ENCODE data around the gene CINP. TPM values are rescaled to one million over a fixed set of nuclear protein-coding genes. Genes with fewer than 3 reads are reported as not detected.

The CINP gene
- total RNA-seq, 4 donors from 2014 or later = 5.8 to 29.9 (median 24.8) TPM

GRCh38 chr14:102346645-102347044, 16.0 kb downstream of the CINP start:
- no peak overlapping the region for H3K4me3 ChIP-seq
- no peak for DNase-seq
- no peak overlapping the region for H3K27ac ChIP-seq
- no peaks in the 10 kb centered on the region for H3K9me3 ChIP-seq
- no peak for TF ChIP-seq POLR2A (IDR thresholded peaks at IDR 0.05)
- no peak for TF ChIP-seq CTCF (IDR thresholded peaks at IDR 0.05)
- H3K27me3 ChIP-seq = no peaks in the 10 kb centered on the region
- no peaks in the 10 kb centered on the region for H3K4me1 ChIP-seq
- H3K36me3 ChIP-seq = peaks cover 0 to 94% (median 0%) of the 10 kb centered on the region in 3 donors

GRCh38 chr14:102345232-102345631, 17.5 kb downstream of the CINP start:
- Histone ChIP-seq H3K4me1 (no peaks in the 10 kb centered on the region), H3K36me3 (peaks cover 0 to 90% (median 0%) of the 10 kb centered on the region in 3 donors), H3K9me3 (no peaks in the 10 kb centered on the region), H3K4me3 (no peak overlapping the region), H3K27ac (no peak overlapping the region), H3K27me3 (no peaks in the 10 kb centered on the region)
- TF ChIP-seq CTCF (IDR thresholded peaks at IDR 0.05) = no peak
- TF ChIP-seq POLR2A (IDR thresholded peaks at IDR 0.05) = no peak
- DNase-seq = no peak

- TF ChIP-seq CTCF (IDR thresholded peaks at IDR 0.05) = no peak
- no peak for TF ChIP-seq POLR2A (IDR thresholded peaks at IDR 0.05)
- Histone ChIP-seq H3K36me3 (peaks cover 0 to 86% (median 0%) of the 10 kb centered on the region in 3 donors), H3K4me1 (no peaks in the 10 kb centered on the region), H3K9me3 (no peaks in the 10 kb centered on the region), H3K27me3 (no peaks in the 10 kb centered on the region), H3K27ac (no peak overlapping the region), H3K4me3 (no peak overlapping the region)
- no peak for DNase-seq
Observed at GRCh38 chr14:102344485-102344884, 18.2 kb downstream of the CINP start.

- H3K36me3 ChIP-seq = peaks cover 0 to 86% (median 0%) of the 10 kb centered on the region in 3 donors
- TF ChIP-seq CTCF (IDR thresholded peaks at IDR 0.05) = no peak
- TF ChIP-seq POLR2A (IDR thresholded peaks at IDR 0.05) = no peak
- H3K9me3 ChIP-seq = no peaks in the 10 kb centered on the region
- no peak overlapping the region for H3K27ac ChIP-seq
- DNase-seq = no peak
- no peak overlapping the region for H3K4me3 ChIP-seq
- no peaks in the 10 kb centered on the region for H3K27me3 ChIP-seq
- no peaks in the 10 kb centered on the region for H3K4me1 ChIP-seq
Observed at GRCh38 chr14:102344084-102344483, 18.6 kb downstream of the CINP start.

GRCh38 chr14:102342238-102342637, 20.5 kb downstream of the CINP start:
- H3K4me3 ChIP-seq = no peak overlapping the region
- TF ChIP-seq CTCF (IDR thresholded peaks at IDR 0.05) (no peak), POLR2A (IDR thresholded peaks at IDR 0.05) (no peak)

GRCh38 chr14:102341566-102341965, 21.1 kb downstream of the CINP start:
- peaks cover 0 to 83% (median 0%) of the 10 kb centered on the region in 3 donors for H3K36me3 ChIP-seq
- no peak overlapping the region for H3K27ac ChIP-seq

More at GRCh38 chr14:102342238-102342637, 20.5 kb downstream of the CINP start:
- H3K27me3 ChIP-seq = no peaks in the 10 kb centered on the region
- DNase-seq = no peak
- H3K36me3 ChIP-seq = peaks cover 0 to 83% (median 0%) of the 10 kb centered on the region in 3 donors
- H3K4me1 ChIP-seq = no peaks in the 10 kb centered on the region
- no peaks in the 10 kb centered on the region for H3K9me3 ChIP-seq
- no peak overlapping the region for H3K27ac ChIP-seq

More at GRCh38 chr14:102341566-102341965, 21.1 kb downstream of the CINP start:
- Histone ChIP-seq H3K9me3 (no peaks in the 10 kb centered on the region), H3K4me1 (no peaks in the 10 kb centered on the region), H3K27me3 (no peaks in the 10 kb centered on the region), H3K4me3 (no peak overlapping the region)
- DNase-seq = no peak
- TF ChIP-seq POLR2A (IDR thresholded peaks at IDR 0.05) (no peak), CTCF (IDR thresholded peaks at IDR 0.05) (no peak)
